ENCODE measurements around the gene FRMPD1.
"Not testable (repeated sequence)": the region's sequence is repeated elsewhere in the genome, so short reads cannot be mapped to it uniquely, and the experiment has no call there.

Gene FRMPD1

DNA sequence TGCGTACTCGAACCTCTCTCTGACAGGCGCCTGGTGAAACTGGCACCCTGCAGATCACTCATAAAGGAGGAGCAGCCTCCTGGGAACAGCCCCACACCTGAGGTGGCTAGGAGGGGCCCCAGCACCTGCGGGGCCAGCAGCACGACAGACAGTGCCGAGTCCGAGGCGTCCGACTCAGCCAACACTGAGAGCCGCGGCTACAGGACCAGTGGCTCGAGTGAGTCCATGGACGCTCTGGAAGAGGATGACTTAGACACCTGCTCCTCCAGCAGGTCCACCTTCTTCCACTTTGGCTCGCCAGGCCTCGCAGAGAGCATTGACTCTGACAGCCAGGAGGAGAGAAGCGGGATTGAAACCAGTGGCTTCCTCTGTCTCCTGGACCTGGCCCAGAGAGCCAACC lies 89.4 kb downstream of the FRMPD1 start:
- DNase-seq = no peak

DNA sequence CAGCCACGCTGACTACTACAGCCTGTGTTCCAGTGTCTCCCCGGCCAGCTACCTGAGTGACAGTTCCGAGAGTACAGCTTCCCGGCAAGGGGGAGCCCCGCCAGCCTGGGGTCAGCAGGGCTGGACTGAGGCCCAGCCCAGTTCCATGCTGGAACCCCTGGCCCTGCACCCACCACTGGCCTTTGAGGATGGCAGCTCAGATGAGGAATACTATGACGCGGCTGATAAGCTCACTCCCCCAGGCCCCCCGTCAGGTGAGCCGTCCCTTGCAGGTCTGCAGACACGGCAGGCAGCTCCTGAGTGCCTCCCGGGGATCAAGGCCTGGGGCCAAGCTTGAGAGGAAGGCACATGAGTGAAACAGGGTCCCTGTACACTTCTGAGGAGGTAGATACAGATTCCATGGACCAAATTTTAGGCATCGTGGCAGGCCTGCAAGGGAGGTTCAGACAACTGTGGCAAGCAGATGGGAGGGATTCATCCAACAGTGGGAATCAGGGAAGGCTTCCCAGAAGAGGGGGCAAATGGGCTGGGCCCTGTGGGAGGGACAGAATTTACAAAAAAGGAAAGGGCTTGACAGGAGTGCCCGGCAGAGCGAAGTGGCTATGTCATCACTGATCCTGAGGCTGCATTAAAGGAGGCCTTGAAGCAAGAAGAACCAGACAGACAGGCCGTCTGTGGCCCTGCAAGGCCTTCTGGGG lies 90.0 kb downstream of the FRMPD1 start:
- no peak for DNase-seq

DNA sequence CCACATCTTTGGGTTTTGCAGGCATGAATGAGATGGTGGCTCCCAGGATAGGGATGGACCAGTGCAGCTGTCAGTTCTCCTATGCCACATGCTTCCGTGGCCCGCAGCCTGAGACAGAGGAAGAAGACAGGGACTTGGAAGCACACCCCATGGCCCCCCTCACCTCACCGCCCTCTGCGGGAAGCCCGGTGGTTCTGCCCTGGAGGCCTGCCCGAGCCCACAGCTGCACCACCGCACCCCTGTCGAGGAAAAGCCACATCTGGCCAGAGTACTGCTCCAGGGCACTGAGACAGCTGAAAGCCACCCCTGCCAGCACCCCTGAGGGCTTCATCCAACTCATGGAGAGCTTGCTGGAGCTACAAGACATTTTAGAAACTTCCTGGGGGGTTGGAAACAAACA lies 95.2 kb downstream of the FRMPD1 start:
- DNase-seq = no peak

DNA sequence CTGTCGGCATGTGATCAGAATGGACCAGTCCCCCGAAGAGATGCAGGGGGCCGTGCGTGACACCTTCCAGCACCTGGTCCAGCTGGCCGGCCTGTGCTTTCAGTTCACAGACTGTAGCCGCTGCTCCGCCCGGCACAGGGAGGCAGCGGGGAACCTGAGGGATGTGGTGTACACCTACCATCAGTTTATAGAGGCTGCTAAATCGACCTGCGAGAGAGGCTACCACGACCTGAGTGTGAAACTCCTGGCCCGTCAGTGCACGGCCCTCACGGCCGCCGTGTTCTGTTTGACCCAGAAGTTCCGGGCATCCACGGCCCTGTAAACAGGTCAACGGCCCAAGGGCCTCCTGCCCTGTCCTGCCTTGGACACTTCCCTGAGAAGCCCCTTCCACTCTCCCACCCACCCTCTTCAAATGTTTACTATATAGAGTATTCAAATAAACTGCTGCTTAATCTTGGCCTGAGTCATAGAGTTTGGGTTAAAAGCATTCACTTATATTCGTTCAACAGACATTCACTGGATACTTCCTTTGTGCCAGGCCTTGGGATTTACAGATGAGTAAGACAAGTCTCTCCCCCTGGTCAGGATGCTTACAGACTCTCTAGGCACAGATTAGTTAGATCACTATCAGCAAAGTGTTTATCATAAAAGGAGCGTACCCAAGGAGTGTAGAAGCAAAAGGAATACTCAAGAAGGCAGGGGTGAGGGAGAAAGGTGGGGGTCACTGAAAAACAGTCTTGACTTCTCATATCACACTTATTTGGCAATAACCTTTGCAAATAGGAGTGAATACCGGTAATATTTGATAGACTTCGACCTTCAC lies 95.9 kb downstream of the FRMPD1 start:
- no peak for DNase-seq

DNA sequence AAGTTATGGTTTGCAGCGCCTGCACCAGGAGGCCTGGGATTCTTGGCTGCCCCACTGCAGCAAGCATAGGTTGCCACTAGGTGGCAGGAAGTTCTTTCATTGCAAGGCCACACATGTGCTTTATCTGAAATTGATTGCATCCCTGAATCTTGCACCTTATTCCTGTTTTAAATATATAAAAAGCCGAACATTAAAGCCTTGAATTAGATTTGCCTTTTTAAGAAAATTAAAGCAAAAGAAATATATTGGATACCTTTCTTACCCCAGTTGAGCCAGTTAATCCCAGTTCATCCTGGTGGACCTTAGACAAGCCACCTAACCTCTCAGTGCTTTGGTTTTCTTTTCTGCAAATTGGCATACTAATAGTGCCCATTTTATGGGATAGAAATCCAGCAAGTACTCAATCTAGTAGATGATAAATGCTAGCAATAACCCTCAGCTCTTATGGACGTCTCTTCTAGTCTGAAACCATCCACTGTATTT lies 96.6 kb downstream of the FRMPD1 start:
- DNase-seq = peak; percentile 37

- no peak for DNase-seq
Measured at GRCh38 chr9:37749129-37749528, 98.4 kb downstream of the FRMPD1 start.

DNA sequence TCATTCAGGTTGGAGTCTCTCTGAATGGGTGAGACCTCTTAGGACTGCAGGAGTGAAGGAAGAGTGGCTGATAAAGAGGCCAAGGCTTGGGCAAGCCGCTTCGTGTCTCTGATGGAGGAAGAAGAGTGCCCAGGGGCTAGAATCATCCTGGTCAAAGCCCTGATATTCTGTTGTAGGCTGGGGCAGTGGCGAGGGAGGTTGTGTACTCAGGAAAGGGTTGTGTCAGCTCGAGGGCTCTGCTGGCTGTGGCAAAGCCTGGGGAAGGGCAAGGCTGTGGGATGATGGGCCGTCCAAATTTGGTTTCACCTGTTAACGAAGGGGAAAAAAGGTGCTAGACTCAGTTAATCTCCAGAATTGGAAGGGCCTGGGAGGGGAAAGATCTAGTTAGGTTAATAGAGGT lies 100.4 kb downstream of the FRMPD1 start:
- no peak for DNase-seq

- not testable (repeated sequence) for DNase-seq
Measured at GRCh38 chr9:37751704-37752103, 101.0 kb downstream of the FRMPD1 start.

DNA sequence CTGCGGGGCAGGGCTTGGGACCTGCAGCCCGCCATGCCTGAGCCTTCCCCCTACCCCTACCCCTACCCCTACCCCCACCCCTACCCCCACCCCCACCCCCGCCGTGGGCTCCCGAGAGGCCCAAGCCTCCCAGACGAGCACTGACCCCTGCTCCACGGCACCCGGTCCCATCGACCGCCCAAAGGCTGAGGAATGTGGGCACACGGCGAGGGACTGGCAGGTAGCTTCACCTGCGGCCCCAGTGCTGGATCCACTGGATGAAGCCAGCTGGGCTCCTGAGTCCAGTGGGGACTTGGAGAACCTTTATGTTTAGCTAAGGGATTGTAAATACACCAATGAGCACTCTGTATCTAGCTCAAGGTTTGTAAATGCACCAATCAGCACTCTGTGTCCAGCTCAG lies 101.4 kb downstream of the FRMPD1 start:
- not testable (repeated sequence) for DNase-seq

GRCh38 chr9:37752642-37753488 lies 102.1 kb downstream of the FRMPD1 start:
- no peak for DNase-seq

DNA sequence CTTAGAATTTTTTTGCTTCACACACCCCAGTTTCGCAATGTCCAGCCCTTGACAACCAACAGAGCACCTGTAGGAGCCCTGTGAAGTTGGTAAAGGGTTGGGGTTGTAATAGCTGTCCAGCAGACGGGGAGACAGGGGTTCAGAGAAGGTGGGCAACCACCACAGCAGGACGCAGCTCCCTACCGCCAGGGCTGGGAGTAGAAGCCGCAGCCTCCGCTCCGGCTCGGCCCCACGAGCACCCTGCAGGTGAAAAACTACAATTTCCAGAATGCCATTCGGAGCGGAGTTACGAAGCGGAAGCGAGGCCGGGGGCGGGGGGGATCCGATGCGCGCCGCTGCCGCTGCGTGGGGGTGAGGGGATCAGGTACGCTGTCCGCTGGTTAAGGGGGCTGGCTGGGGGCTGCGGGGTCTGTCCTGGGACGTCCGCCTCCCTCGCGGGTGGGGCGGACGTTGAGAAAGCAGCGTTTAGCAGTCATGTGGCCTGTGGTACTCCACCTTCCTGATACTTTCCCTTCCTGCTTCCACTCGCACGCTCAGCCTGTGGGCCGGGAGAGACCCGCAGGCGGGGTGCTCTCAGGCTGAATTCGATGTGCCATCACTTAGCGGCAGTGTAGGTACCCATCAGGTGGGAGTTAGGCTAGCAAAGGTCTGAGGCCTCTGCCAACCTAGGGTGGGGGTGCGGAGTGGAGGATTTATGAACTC lies 102.9 kb downstream of the FRMPD1 start, which contains the start of gene TRMT10B:
TSS of gene TRMT10B (plus strand) at position 317 of the 702 bp plus-strand sequence. CDS start 8,127 bp downstream, outside the sequence.
- DNase-seq = peak; percentile 74

GRCh38 chr9:37758747-37759146 lies 108.0 kb downstream of the FRMPD1 start:
- no peak for DNase-seq

DNA sequence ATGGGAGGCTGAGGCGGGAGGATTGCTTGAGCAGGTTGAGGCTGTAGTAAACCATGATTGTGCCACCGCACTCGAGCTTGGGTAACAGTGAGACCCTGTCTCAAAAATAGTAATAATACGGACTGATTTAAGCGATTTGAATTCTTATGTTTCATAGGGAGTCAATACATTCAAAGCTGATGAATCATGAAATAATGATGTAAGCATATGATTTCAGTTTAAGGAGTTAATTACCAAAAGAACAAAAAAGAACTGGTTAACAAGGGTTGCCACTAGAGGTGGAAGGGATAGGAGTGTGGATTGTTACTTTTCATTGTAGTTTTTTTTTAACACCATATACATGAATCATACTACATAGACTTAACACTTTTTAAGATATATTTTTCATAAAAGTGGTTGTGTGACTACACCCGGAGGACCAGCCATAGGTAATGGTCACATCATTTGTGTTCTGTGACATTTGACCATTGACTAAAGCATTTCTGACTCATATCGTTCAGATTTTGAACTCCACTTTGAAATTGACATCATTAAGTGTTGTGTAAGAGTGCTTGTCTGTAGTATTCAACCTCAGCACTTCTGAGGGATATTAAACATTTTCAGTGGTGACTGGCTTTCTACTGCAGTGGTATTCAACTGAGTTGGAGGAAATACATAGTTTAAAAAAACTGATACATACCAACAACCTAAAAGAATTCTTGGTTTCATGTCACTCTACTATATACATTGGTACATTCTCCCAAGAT lies 109.8 kb downstream of the FRMPD1 start:
- no peak for DNase-seq

GRCh38 chr9:37761511-37761910 lies 110.8 kb downstream of the FRMPD1 start:
- DNase-seq = no peak

DNA sequence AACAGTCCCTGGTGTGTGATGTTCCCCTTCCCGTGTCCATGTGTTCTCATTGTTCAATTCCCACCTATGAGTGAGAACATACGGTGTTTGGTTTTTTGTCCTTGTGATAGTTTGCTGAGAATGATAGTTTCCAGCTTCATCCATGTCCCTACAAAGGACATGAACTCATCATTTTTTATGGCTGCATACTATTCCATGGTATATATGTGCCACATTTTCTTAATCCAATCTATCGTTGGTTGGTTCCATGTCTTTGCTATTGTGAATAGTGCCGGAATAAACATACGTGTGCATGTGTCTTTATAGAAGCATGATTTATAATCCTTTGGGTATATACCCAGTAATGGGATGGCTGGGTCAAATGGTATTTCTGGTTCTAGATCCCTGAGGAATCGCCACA lies 114.5 kb downstream of the FRMPD1 start:
- not testable (repeated sequence) for DNase-seq

- no peak for DNase-seq
Measured at GRCh38 chr9:37769306-37769705, 118.6 kb downstream of the FRMPD1 start.

DNA sequence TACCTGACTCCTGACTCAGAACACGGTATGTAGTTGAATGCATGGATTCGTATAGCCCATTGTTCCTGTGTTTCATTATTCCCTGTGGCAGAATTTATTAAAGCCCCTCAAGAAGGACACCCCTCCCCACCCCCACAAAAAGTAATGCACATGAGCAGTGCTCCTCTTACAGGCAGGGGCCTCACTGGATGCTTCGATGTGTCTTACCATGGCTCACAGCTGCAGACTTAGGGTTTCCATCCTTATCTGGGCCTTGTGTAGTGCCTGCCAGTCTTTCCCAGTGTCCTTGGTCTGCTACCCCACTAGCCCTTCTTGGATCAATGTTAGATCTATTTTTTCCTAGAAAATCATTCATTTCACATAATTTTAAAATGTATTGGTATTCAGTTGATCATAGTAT lies 119.2 kb downstream of the FRMPD1 start:
- no peak for DNase-seq

- DNase-seq = no peak
Measured at GRCh38 chr9:37775216-37775919, 124.6 kb downstream of the FRMPD1 start.

GRCh38 chr9:37776328-37776727 lies 125.6 kb downstream of the FRMPD1 start:
- no peak for DNase-seq

DNA sequence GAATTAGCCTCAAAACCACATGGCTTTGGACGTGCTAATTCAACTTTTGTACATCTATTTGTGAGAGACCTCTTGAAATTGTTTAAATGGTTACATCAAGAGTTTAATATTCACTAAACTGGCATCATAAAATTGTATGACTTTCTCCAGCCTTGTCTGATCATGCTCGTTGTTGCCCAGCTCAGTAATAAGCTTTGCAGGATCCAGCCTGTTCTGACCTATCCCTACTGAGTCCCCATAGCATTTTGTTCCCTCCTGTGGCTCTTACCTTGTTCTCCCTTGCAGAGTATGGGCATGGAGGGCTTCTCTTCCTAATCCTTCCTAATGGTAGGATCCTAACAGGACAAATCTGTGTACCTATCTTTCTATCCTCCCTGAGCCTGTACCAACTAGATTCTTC lies 127.8 kb downstream of the FRMPD1 start:
- no peak for DNase-seq

GRCh38 chr9:37784291-37784615 lies 133.5 kb downstream of the FRMPD1 start:
- no peak for DNase-seq

All from NCI-H1105 (cell line).